Stimulated activated CD8-positive, alpha-beta memory T cell treated with anti-CD3 and anti-CD28 coated beads, Interleukin-4, amount 100 ng/mL, for 48 hours (primary cell): ENCODE measurements around the gene CYP27A1.
A peak's percentile ranks its signal among the peaks of the same experiment; 100 is the strongest.

Experiments used
- DNase-seq: peaks from one replicate; pipeline ENCODE4 v3.0.0-alpha.2; 2020

The CYP27A1 gene

GRCh38 chr2:218812861-218813260 lies 30.9 kb downstream of the CYP27A1 start:
- no peak for DNase-seq

GRCh38 chr2:218813771-218814460 lies 32.0 kb downstream of the CYP27A1 start:
- no peak for DNase-seq

GRCh38 chr2:218814540-218815243 lies 32.7 kb downstream of the CYP27A1 start:
- no peak for DNase-seq

- DNase-seq: no peak
Observed at GRCh38 chr2:218815244-218815637, 33.3 kb downstream of the CYP27A1 start.

GRCh38 chr2:218815649-218816048 lies 33.7 kb downstream of the CYP27A1 start:
- DNase-seq: no peak

DNA sequence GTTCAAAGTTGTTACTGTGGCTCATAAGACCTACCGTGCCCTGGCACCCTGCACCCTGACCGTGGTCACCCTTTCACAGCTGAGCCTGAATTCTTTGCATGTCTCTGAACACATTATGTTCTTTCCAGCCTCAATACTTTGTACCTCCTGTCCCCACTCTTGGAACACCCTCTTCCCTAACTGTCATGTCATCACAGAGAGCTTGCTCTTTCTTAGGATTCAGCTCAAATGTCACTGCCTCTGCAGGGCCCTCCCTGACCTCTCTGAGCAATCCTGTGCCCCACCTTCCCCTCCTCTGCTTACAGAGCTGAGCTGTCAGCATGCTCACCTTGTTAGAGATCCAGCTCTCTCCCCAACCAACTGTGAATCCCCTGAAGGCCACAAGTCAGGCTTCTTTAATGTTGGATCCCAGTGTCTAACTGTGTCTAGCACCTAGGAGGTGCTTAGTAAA lies 34.6 kb downstream of the CYP27A1 start:
- no peak for DNase-seq

DNA sequence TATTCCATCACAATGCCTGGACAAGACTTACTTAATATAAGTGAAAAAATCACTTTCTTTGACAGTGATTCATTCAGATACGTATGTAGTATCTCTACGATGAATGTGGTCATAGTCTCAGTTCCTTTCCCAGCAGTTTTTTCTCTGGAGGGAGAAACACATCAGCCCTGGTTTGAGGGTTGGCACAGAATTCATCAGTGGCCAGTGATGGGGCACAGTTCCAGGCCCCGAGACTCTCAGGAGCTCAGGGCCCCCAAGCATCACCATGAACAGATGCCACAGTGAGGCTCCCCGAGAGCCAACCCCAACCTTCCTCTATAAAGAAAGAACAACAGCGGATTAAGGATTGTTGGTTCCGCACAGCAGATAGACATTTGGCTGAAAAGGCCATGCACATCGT lies 37.1 kb downstream of the CYP27A1 start:
- no peak for DNase-seq

DNA sequence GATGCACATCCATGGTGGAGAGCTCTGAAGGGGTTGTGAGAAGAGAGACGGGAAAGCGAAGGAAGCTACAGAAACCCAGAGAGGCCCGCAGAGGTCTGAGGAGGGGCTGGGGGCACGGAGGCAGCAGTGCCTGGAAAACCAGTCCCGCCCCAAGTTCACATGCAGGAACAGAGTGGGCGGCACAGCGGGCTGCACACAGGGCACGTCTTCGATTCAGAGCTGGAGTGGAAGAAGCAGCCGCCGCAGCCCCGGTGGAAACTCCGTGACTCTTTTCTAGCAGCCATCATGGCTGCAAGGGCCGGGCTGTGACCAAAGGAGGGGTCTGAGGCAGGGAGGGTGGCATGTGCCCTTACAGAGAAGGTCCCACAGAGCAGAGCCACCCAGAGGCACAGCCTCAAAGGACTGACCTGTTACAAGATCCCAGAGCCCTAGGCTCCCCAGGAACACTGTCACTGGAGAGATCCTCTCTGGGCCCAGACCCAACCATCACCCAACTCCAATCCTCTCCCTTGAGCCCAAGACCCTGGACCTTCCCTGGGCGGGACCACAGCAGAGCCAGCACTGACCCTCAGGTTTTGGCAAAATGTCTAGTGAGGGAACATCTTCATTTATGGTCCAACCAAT lies 38.9 kb downstream of the CYP27A1 start:
- no peak for DNase-seq

DNA sequence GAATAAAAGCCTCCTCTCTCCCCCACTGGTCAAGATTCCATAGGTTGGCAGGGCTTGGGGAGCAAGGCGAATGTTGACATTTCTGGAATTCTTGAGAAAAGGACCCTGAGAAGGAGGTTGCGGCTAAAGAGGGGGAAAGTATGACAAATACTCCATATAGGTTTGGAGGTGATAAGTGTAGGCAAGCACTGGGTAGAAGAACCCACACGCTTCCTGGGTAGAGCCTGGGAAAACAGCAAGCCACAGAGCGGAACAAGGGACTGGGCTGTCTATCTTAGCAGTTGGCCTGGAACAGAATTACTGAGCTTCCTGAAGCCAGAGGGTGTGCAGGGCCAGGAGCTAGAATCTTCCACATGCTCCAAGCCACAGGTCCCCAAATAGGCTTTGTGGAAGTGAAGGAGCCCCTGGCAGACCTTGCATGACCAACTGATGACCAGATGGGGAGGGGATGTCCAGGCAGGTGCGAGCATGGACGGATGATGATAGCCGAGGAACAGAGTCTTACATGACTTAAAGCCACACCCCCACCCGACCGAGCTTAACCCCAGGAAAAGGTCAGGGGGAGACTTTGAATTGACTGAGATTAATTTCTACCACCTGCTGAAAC lies 39.8 kb downstream of the CYP27A1 start:
- no peak for DNase-seq

- no peak for DNase-seq
Observed at GRCh38 chr2:218822622-218823021, 40.7 kb downstream of the CYP27A1 start.

- DNase-seq: no peak
Observed at GRCh38 chr2:218823196-218823855, 41.4 kb downstream of the CYP27A1 start.

DNA sequence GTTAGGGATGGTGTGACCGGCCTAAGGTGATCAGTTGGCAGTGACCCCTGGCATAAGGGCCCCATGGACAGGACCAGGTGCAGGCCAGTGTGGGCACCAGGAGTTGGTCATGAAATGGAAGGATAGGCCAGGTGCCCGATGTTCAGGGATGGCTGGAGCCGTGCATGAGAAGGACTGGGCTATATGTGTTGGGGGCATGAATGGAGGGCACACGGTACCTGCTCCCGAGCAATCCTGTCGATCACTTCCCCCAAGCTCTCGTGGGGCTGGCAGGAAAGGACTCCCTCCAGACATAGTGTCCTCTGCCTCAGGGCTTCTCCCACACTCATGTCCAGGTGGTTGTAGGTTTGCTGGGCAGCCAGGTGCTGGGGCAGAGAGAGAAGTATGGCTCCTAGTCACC lies 42.1 kb downstream of the CYP27A1 start:
- DNase-seq: no peak

DNA sequence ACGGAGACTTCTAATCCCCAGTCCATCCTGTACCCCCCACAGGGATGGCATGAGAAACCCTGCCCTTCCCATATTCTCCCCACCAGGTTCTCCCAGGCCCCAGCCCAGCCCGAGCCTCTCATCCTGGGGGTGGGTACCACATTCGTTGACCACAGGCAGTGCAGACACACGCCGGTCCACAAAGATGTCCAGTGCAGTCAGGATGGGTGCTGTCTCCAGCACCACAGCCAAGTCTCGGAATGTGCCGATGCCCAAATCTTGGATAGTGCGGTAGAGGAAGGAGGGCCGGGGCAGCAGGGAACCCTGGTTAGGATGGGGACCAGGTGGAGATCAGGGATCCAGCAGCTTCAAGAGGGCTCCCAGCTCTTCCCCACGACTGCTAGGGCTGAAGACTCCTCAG lies 44.8 kb downstream of the CYP27A1 start:
- no peak for DNase-seq

DNA sequence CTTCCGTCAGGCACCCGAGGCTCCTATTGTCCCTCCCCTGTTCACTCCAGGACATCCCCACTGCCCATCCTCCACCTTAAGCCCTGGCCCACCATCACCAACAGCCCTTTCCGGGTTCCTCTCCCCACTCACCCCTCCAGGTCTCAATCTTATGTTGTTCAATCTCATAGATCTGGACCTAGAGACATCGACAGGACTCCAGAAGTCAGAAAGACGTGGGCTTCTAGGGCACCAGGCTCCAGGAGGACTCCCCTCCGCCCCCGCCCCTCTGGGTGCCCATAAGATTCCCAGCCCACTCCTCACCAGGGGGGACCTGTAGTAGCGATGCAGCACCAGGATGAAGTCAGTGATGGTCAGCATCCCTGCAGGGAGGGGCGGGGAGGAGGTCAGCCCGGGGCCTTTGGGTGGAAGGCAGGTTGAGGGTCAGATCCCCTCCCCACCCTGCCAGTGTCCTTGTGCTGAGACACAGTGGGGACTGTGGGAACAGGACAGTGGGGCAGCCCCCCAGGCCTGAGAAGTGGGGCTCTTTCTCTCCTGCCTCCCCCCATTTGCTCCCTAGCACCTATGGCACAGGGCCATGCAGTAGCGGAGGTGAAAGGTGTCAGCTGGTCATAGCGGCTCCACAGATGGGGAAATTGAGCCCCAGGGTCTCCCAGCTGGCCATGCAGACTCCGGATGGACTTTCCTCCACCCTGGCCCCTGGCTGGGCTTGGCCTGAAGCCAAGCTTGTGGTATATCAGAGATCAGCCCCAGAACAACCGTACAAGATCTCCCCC lies 45.9 kb downstream of the CYP27A1 start:
- no peak for DNase-seq

DNA sequence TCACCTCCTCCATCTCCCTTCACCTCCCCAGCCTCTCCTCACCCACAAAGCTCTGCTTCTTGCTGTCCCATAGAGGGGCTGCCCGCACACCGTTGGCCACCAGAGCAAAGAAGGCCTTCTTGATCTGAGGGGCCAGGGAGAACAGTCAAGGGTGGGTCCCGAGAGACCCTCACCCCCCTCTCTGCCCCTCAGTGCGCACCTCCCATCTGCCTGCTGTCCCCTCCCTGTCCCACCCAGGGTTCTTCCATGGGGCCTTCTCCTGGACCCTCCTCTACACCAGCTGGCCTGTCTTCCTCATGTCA lies 46.5 kb downstream of the CYP27A1 start:
- peak; percentile 12 for DNase-seq

DNA sequence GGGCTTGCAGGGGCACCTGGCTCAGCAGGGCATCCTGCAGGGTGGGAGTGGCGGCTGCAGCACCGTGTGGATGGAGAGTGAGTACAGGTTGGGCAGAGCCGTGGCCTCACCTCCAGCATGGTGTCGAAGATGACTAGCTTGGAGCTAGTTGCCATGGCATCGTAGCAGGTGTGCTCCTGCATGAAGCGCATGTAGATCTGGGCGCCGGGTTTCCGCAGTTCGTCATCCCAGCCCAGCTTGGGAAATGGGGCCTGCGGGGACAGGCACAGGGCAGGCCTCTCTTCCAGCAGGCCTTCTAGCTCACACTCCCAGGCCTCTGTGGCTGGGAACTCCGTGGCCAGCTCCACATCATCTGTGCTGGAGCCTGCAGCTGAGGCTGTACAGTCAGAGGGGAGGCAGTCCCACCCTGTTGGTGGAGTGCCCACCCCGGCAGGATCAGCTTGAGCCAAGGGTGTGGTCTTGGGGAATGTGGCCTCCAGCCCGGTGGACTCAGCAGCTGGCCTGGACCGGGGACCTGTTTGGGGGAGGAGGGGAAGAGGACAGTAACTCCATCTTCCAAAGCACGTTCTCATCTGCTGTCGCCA lies 48.0 kb downstream of the CYP27A1 start:
- DNase-seq: peak; percentile 17

GRCh38 chr2:218830526-218831306 lies 48.8 kb downstream of the CYP27A1 start:
- DNase-seq: peak; percentile 2

DNA sequence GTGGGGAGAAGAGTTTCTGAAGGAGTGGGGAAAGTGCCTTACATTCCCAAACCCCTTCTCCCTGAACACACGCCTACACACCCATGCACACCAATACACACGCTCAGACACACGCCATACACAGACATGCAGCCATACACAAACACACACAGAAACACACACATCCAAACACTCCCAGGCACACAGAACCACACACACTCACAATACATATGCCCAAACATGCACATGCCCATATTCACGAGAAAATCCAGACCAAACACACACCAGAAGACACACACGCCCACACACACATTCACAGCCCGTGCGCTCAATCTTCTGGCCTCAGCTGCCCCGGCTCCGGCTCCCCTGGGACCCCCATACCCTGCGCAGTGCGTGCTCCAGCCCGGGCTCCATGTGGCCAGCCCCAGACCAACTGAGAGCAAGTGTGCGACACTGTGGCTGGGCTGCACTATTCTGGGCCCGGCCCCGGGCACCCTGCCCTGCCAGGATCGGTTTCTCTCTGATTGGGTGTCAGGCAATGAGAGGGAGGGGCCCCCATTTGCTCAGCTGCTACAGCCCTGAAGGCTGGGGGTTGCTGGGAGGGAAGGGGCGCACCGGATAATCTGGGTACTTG lies 49.5 kb downstream of the CYP27A1 start, which contains the start of gene PRKAG3:
TSS of gene PRKAG3 (minus strand) at position 426 of the 613 bp plus-strand sequence.
- DNase-seq: no peak

DNA sequence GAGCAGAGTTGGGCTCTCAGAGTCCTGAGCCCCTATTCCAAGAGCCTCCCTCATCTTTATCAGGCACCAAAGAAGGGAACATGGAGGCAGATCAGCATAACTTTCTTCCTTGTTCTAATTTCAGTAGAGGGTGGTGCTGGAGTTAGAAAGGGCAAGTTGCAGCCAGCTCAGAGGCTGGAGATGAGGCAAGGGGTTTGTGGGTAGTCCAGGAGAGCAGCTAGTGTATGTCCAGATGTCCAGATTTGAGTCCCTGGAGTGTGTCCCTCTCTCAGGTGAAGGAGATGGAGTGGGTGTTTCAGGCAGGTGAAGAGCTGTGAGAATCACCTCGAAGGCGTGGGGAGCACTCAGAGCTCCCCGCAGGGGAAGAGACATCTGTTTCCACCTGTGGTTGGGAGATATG lies 50.1 kb downstream of the CYP27A1 start:
- no peak for DNase-seq

GRCh38 chr2:218832520-218832919 lies 50.6 kb downstream of the CYP27A1 start:
- no peak for DNase-seq
